ENCODE results near the gene RAC2.

The RAC2 gene

GRCh38 chr22:37192204-37192603, 51.9 kb downstream of the RAC2 start:
- DNase-seq (ENCODE audit: low read depth): no peak
- no peak for TF ChIP-seq CTCF (IDR thresholded peaks at IDR 0.05; ENCODE audit: control insufficient read depth, extremely low read depth, insufficient read depth)
- no peak overlapping the region for H3K4me3 ChIP-seq (ENCODE audit: low read depth, low read length)

GRCh38 chr22:37190262-37190780, 53.7 kb downstream of the RAC2 start:
- no peak for TF ChIP-seq CTCF (IDR thresholded peaks at IDR 0.05; ENCODE audit: control insufficient read depth, extremely low read depth, insufficient read depth)
- DNase-seq (ENCODE audit: low read depth): peak; percentile 58
- no peak overlapping the region for H3K4me3 ChIP-seq (ENCODE audit: low read depth, low read length)

GRCh38 chr22:37188901-37189466, 55.1 kb downstream of the RAC2 start:
- no peak for TF ChIP-seq CTCF (IDR thresholded peaks at IDR 0.05; ENCODE audit: control insufficient read depth, extremely low read depth, insufficient read depth)
- no peak overlapping the region for H3K4me3 ChIP-seq (ENCODE audit: low read depth, low read length)
- peak; percentile 73 for DNase-seq (ENCODE audit: low read depth)

- no peak for DNase-seq (ENCODE audit: low read depth)
- no peak for TF ChIP-seq CTCF (IDR thresholded peaks at IDR 0.05; ENCODE audit: control insufficient read depth, extremely low read depth, insufficient read depth)
- H3K4me3 ChIP-seq (ENCODE audit: low read depth, low read length): no peak within 1 kb of the TSS
Measured at GRCh38 chr22:37187891-37188761, 55.9 kb downstream of the RAC2 start, which contains the start of gene C1QTNF6. C1QTNF6 (minus strand) TSS chr22:37188247; CDS start chr22:37188213, 34 bp downstream.

GRCh38 chr22:37187552-37187890, 56.5 kb downstream of the RAC2 start:
- H3K4me3 ChIP-seq (ENCODE audit: low read depth, low read length): no peak overlapping the region
- no peak for TF ChIP-seq CTCF (IDR thresholded peaks at IDR 0.05; ENCODE audit: control insufficient read depth, extremely low read depth, insufficient read depth)
- DNase-seq (ENCODE audit: low read depth): no peak

- DNase-seq (ENCODE audit: low read depth): no peak
- no peak for TF ChIP-seq CTCF (IDR thresholded peaks at IDR 0.05; ENCODE audit: control insufficient read depth, extremely low read depth, insufficient read depth)
- H3K4me3 ChIP-seq (ENCODE audit: low read depth, low read length): no peak overlapping the region
Measured at GRCh38 chr22:37186997-37187522, 57.0 kb downstream of the RAC2 start.

Data from LNCaP clone FGC (cell line).